CD8-positive, alpha-beta memory T cell (primary cell): ENCODE data around the gene B3GAT1. TPM values are rescaled to one million over a fixed set of nuclear protein-coding genes. Genes with fewer than 3 reads are reported as not detected.

Source experiments
- CTCF ChIA-PET: fragments of 350-600 bp; sonication (Branson Sonifier 250); formaldehyde crosslinking; loops from one replicate; lab custom pipeline; 2021; ENCODE audit warnings: antibody characterized with exemption; lab: Charles Lee
- POLR2A ChIA-PET: fragments of 350-600 bp; sonication (Branson Sonifier 250); formaldehyde crosslinking; loops from one replicate; lab custom pipeline; 2021; ENCODE audit warnings: antibody characterized with exemption; lab: Charles Lee
- DNase-seq, 5 donors: peaks; one replicate each; pipeline versions ENCODE4 v3.0.0 to v3.0.0-alpha.2; 2020 to 2022; ENCODE audit warnings: mixed read lengths in 1 of 5
- H3K27ac ChIP-seq: one replicate; pipeline ENCODE4 v1.7.0; 2013; ENCODE audit warnings: low read depth, mild to moderate bottlenecking, low read length, moderate library complexity
- H3K27me3 ChIP-seq: 2 replicates; pipeline ENCODE4 v1.7.0; 2013; ENCODE audit warnings: low read length, mild to moderate bottlenecking; ENCODE audit not compliant: insufficient read depth, poor library complexity, severe bottlenecking
- H3K36me3 ChIP-seq: 2 replicates; pipeline ENCODE4 v1.7.0; 2013; ENCODE audit warnings: mild to moderate bottlenecking, low read length, moderate library complexity; ENCODE audit not compliant: insufficient read depth
- H3K4me1 ChIP-seq: 2 replicates; pipeline ENCODE4 v1.7.0; 2013; ENCODE audit warnings: mild to moderate bottlenecking, low read length, moderate library complexity; ENCODE audit not compliant: insufficient read depth
- H3K4me3 ChIP-seq: 2 replicates; pipeline ENCODE4 v1.7.0; 2013; ENCODE audit warnings: mild to moderate bottlenecking, low read length
- H3K9me3 ChIP-seq: 2 replicates; pipeline ENCODE4 v1.7.0; 2013; ENCODE audit warnings: mild to moderate bottlenecking, low read length
- H3K27ac Mint-ChIP-seq, 8 donors: one replicate each; pipeline ENCODE4 v1.8.0; 2020 to 2021; ENCODE audit warnings: mixed read lengths in 8 of 8, mild to moderate bottlenecking in 6 of 8, inconsistent platforms in 3 of 8, moderate library complexity in 3 of 8
- H3K27me3 Mint-ChIP-seq, 2 donors: one replicate each; pipeline ENCODE4 v1.8.0; 2020 to 2021; ENCODE audit warnings: mixed read lengths in 2 of 2, mild to moderate bottlenecking in 1 of 2, moderate library complexity in 1 of 2
- H3K36me3 Mint-ChIP-seq, 3 donors: one replicate each; pipeline ENCODE4 v1.8.0; 2020 to 2021; ENCODE audit warnings: mixed read lengths in 3 of 3, inconsistent platforms in 1 of 3, mild to moderate bottlenecking in 1 of 3
- H3K4me1 Mint-ChIP-seq, 3 donors: one replicate each; pipeline ENCODE4 v1.8.0; 2020 to 2021; ENCODE audit warnings: mixed read lengths in 3 of 3, inconsistent platforms in 1 of 3, mild to moderate bottlenecking in 1 of 3
- H3K4me3 Mint-ChIP-seq, 7 donors: one replicate each; pipeline ENCODE4 v1.8.0; 2020 to 2021; ENCODE audit warnings: mixed read lengths in 7 of 7, mild to moderate bottlenecking in 6 of 7, moderate library complexity in 4 of 7, inconsistent platforms in 2 of 7
- H3K9me3 Mint-ChIP-seq, 5 donors: one replicate each; pipeline ENCODE4 v1.8.0; 2020 to 2022; ENCODE audit warnings: mixed read lengths in 5 of 5, mild to moderate bottlenecking in 3 of 5, moderate library complexity in 2 of 5, inconsistent platforms in 1 of 5
- polyA plus RNA-seq: library from polyadenylated mRNA; unstranded; fragments of 300-500 nt; fragmentation: Illumina TruSeq; gene quantifications from one replicate; pipeline ENCODE4 v1.2.3, GENCODE V29; 2021
- total RNA-seq, 2 experiments: library from RNA; stranded (reverse); gene quantifications; one replicate each; pipeline ENCODE4 v1.2.3, GENCODE V29; 2021

B3GAT1 gene
- total and polyA plus RNA-seq, 3 experiments from 2014 or later, result 0.07 to 0.44 (median 0.35) TPM

DNA sequence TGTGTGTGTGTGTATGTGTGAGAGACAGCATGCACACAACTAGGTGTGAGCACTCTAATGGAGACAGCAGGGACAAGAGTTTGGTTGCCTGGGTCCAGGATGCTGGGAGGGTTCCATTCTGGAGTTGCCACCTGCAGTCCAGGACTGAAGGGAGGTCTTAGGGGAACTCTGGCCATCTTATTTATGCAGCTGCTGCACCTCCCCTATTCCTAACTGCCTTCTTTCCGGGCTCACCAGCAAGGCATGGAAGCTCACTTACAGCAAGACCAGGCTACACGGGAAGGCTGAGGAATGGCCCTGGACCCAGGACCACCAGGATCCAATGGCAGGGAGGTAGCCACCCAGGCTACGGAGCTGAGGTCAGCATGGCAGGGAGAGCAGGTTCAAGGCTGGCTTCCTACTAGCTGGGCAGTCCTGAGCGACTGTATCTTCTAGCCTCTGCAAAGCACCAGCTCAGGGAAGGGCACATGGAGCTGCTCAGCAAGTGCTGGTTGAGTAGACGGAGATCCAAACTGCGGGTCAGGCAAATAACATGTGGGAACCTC, 42.2 kb upstream of the B3GAT1 start:
- Mint-ChIP-seq H3K9me3 (peaks cover 0 to 22% (median 17%) of the 10 kb centered on the region in 5 donors), H3K27ac (no peak overlapping the region), H3K4me3 (no peak overlapping the region), H3K27me3 (peaks cover 10 to 14% of the 10 kb centered on the region in 2 donors), H3K36me3 (no peaks in the 10 kb centered on the region), H3K4me1 (no peaks in the 10 kb centered on the region)
- Histone ChIP-seq H3K27ac (no peak overlapping the region), H3K27me3 (no peaks in the 10 kb centered on the region), H3K9me3 (peaks cover 7% of the 10 kb centered on the region), H3K4me1 (no peaks in the 10 kb centered on the region), H3K4me3 (no peak overlapping the region), H3K36me3 (no peaks in the 10 kb centered on the region)
- ChIA-PET POLR2A (no interaction called here), CTCF (no interaction called here)
- DNase-seq, result no peak

DNA sequence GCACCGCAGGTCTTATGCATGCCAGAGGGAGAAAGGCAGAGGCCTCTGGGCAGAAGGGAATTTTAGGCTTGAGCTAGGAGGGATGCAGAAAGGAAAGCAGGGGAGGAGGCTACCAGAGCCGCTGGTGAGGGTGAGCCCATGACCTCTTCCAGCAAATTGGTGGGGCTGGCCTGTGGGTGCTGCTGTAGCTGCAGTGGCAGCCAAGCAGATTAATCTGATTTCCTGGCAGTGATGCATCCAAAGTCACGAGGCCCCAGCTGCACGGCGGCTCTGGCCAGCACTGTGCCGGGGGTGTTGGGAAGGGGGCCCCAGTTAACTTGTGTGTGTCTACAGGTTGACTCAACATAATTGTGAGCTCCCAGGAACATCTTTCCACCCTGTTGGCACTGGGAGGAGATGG, 41.4 kb upstream of the B3GAT1 start:
- Mint-ChIP-seq H3K4me1 (no peaks in the 10 kb centered on the region), H3K4me3 (no peak overlapping the region), H3K27ac (no peak overlapping the region), H3K9me3 (peaks cover 0 to 21% (median 17%) of the 10 kb centered on the region in 5 donors), H3K27me3 (peaks cover 9 to 14% of the 10 kb centered on the region in 2 donors), H3K36me3 (no peaks in the 10 kb centered on the region)
- POLR2A ChIA-PET, result no interaction called here
- no peaks in the 10 kb centered on the region for H3K4me1 ChIP-seq
- peaks cover 7% of the 10 kb centered on the region for H3K9me3 ChIP-seq
- no peak overlapping the region for H3K27ac ChIP-seq
- no peaks in the 10 kb centered on the region for H3K36me3 ChIP-seq
- H3K27me3 ChIP-seq, result no peaks in the 10 kb centered on the region
- no peak for DNase-seq
- H3K4me3 ChIP-seq, result no peak overlapping the region
- CTCF ChIA-PET, result no interaction called here

DNA sequence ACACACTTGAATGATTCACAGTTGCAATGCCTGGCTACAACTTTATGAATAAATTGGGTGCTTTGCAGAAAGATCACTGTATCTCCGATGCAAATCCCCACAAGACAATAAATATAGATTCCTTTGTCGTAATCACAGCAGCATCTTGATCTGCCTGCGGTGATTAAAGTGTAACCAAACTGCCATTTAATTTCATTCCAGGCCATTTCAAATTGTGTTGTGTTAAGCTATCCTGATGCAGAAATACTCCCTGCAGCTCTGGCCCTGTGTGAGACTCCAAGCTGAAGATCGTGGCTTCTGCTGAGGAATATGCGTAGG, 40.8 kb upstream of the B3GAT1 start:
- Mint-ChIP-seq H3K4me1 (no peaks in the 10 kb centered on the region), H3K9me3 (peaks cover 0 to 17% (median 14%) of the 10 kb centered on the region in 5 donors), H3K36me3 (no peaks in the 10 kb centered on the region), H3K27ac (no peak overlapping the region), H3K4me3 (no peak overlapping the region), H3K27me3 (peaks cover 9 to 14% of the 10 kb centered on the region in 2 donors)
- no peak for DNase-seq
- Histone ChIP-seq H3K9me3 (peaks cover 7% of the 10 kb centered on the region), H3K36me3 (no peaks in the 10 kb centered on the region), H3K4me1 (no peaks in the 10 kb centered on the region), H3K27ac (no peak overlapping the region), H3K27me3 (no peaks in the 10 kb centered on the region), H3K4me3 (no peak overlapping the region)
- ChIA-PET CTCF (no interaction called here), POLR2A (no interaction called here)

DNA sequence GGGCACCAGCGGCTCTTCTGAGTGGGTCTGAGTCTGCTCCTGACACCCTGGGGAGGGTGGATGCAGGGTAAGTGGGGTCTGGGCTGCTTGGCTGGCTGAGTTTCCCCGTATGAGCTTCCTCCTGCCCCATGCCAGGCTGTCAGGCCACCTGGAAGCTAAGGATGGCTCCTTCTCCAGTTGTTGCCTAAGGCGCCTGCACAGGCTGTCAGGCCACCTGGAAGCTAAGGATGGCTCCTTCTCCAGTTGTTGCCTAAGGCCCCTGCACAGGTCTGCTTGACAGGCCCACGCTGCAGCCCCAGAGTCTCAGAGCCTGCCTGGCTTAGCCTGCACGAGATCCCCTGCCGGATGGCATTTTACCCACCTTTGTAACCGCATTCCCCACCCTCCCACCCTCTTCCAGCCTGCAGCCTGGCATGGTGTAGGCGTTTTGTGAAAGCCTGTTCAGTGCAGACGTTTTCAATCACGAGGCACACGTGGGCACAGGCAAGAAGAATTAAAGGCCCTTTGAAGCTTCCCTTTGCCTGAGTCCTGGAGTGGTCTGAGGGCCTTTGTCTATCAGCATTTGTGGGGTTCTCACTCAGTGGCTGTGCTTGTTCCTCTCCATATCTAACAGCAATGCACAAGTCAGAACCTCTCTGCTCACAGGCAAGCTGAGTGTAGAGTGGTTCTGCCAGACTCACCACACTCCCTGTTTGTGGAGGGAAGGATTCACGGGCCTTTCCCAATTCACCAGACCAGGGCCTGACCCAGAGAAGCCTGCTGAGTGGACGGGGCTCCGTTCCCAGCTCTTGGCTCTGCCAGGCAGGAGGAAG, 40.2 kb upstream of the B3GAT1 start:
- H3K4me3 Mint-ChIP-seq, result no peak overlapping the region
- DNase-seq, result no peak
- H3K9me3 Mint-ChIP-seq, result peaks cover 0 to 15% (median 12%) of the 10 kb centered on the region in 5 donors
- Histone ChIP-seq H3K9me3 (peaks cover 7% of the 10 kb centered on the region), H3K27ac (no peak overlapping the region), H3K4me1 (no peaks in the 10 kb centered on the region), H3K27me3 (no peaks in the 10 kb centered on the region), H3K36me3 (no peaks in the 10 kb centered on the region), H3K4me3 (no peak overlapping the region)
- ChIA-PET CTCF (no interaction called here), POLR2A (no interaction called here)
- H3K27me3 Mint-ChIP-seq, result peaks cover 9 to 14% of the 10 kb centered on the region in 2 donors
- no peaks in the 10 kb centered on the region for H3K4me1 Mint-ChIP-seq
- no peak overlapping the region for H3K27ac Mint-ChIP-seq
- no peaks in the 10 kb centered on the region for H3K36me3 Mint-ChIP-seq

DNA sequence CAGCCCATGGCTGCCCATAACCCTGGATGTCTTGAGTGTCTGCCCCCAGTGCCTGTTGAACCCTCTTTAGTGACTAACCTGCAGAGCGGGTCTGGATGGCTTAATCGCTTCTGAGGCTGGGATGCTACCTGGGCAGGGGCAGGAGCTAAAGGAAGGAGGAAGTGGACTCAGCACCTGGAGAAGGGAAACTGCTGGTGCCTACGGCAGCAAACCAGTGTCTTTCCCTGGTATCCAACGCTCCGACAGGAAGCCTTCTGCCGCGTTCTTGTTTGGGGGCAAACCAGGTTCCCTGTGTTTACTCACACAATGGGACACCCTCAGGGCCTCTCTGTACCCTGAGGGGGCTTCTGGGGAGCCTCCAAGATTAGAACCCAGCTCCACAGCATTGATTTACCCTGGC, 38.1 kb upstream of the B3GAT1 start:
- H3K27me3 ChIP-seq, result no peaks in the 10 kb centered on the region
- no peak overlapping the region for H3K27ac ChIP-seq
- ChIA-PET CTCF (no interaction called here), POLR2A (no interaction called here)
- Mint-ChIP-seq H3K27me3 (peaks cover 8 to 20% of the 10 kb centered on the region in 2 donors), H3K36me3 (no peaks in the 10 kb centered on the region), H3K9me3 (peaks cover 0 to 4% (median 2%) of the 10 kb centered on the region in 5 donors), H3K4me3 (no peak overlapping the region), H3K27ac (no peak overlapping the region), H3K4me1 (no peaks in the 10 kb centered on the region)
- no peak overlapping the region for H3K4me3 ChIP-seq
- H3K36me3 ChIP-seq, result no peaks in the 10 kb centered on the region
- no peak for DNase-seq
- no peaks in the 10 kb centered on the region for H3K4me1 ChIP-seq
- no peaks in the 10 kb centered on the region for H3K9me3 ChIP-seq

DNA sequence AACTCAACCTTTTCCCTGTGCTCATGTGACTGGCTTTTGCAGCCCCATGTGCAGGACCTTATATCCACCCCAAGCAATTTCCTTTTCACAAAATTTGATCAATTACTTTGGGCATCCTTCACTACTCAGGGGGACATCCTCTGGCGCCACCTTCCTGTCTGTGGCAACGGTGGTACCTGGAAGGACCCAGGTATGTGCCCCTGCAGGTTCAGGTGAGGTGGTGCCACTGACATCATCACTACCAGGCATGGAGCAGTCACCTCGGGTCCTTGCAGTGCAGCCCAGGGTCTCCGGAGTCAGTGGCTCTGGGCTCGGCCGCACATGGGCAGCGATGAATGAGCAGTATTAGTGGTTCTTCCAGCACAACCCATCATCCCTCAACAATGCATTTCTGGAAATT, 37.7 kb upstream of the B3GAT1 start:
- Mint-ChIP-seq H3K4me1 (no peaks in the 10 kb centered on the region), H3K4me3 (no peak overlapping the region), H3K9me3 (peaks cover 0 to 2% (median 0%) of the 10 kb centered on the region in 5 donors), H3K27ac (no peak overlapping the region), H3K27me3 (peaks cover 8 to 20% of the 10 kb centered on the region in 2 donors), H3K36me3 (no peaks in the 10 kb centered on the region)
- no peak overlapping the region for H3K27ac ChIP-seq
- POLR2A ChIA-PET, result no interaction called here
- CTCF ChIA-PET, result no interaction called here
- no peak for DNase-seq
- H3K36me3 ChIP-seq, result no peaks in the 10 kb centered on the region
- H3K27me3 ChIP-seq, result no peaks in the 10 kb centered on the region
- no peaks in the 10 kb centered on the region for H3K4me1 ChIP-seq
- H3K9me3 ChIP-seq, result no peaks in the 10 kb centered on the region
- no peak overlapping the region for H3K4me3 ChIP-seq

DNA sequence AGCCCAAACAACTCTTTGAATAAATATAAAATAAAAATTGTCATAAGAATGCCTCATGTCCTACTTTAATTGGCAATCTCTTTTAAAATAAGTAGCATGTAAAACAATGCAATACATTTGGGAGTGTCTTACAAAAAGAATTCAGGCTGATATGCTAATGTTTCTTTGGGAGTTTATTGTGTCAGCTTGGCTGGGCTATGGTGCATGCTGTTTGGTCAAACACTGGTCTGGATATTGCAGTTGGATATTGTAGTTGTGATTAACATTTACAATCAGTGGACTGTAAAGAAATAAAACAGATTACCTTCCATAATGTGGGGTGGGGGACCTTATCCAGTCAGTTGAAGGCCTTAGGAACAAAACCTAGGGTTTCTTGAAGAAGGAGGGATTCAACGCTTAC, 37.0 kb upstream of the B3GAT1 start:
- Mint-ChIP-seq H3K27me3 (peaks cover 8 to 20% of the 10 kb centered on the region in 2 donors), H3K4me1 (no peaks in the 10 kb centered on the region), H3K27ac (no peak overlapping the region), H3K4me3 (no peak overlapping the region), H3K9me3 (peaks cover 0 to 2% (median 0%) of the 10 kb centered on the region in 5 donors), H3K36me3 (no peaks in the 10 kb centered on the region)
- DNase-seq, result no peak
- no peaks in the 10 kb centered on the region for H3K9me3 ChIP-seq
- H3K4me3 ChIP-seq, result no peak overlapping the region
- H3K27me3 ChIP-seq, result no peaks in the 10 kb centered on the region
- no peaks in the 10 kb centered on the region for H3K4me1 ChIP-seq
- no peak overlapping the region for H3K27ac ChIP-seq
- ChIA-PET CTCF (no interaction called here), POLR2A (no interaction called here)
- no peaks in the 10 kb centered on the region for H3K36me3 ChIP-seq

DNA sequence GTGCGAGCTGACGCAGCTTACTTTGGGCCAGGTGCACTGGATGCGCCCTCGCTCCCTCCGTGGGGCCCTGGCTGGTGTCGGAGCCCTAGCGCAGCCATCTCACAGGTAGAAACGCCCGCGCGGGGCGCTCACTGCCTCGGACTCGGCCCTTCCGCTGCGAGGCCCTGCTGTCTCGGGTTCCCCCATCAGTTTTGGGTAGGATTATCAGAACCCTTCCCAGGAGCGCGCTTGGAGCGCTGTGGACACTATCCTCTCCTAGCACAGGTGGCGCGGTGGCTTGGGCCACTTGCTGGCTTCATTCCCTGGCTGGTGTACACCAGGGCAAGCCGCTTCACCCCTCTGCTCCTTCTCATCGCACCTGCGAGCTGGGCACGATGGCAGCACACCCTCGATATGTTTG, 35.7 kb upstream of the B3GAT1 start:
- Histone ChIP-seq H3K27me3 (no peaks in the 10 kb centered on the region), H3K36me3 (no peaks in the 10 kb centered on the region), H3K9me3 (no peaks in the 10 kb centered on the region), H3K4me3 (no peak overlapping the region), H3K27ac (no peak overlapping the region), H3K4me1 (no peaks in the 10 kb centered on the region)
- CTCF ChIA-PET, result no interaction called here
- no peaks in the 10 kb centered on the region for H3K4me1 Mint-ChIP-seq
- POLR2A ChIA-PET, result no interaction called here
- H3K27ac Mint-ChIP-seq, result peak overlapping the region in 1 of 8 donors; percentile 43
- H3K4me3 Mint-ChIP-seq, result no peak overlapping the region
- no peaks in the 10 kb centered on the region for H3K36me3 Mint-ChIP-seq
- H3K27me3 Mint-ChIP-seq, result peaks cover 0 to 17% of the 10 kb centered on the region in 2 donors
- peaks cover 0 to 2% (median 0%) of the 10 kb centered on the region in 5 donors for H3K9me3 Mint-ChIP-seq
- no peak for DNase-seq
